NCI-H2196 (cell line): ENCODE data around the gene HTT.

ENCODE experiments used
- DNase-seq: peaks from one replicate; lab custom pipeline; 2025; ENCODE audit not compliant: unreplicated experiment; lab: John Stamatoyannopoulos, UW

HTT gene

DNA sequence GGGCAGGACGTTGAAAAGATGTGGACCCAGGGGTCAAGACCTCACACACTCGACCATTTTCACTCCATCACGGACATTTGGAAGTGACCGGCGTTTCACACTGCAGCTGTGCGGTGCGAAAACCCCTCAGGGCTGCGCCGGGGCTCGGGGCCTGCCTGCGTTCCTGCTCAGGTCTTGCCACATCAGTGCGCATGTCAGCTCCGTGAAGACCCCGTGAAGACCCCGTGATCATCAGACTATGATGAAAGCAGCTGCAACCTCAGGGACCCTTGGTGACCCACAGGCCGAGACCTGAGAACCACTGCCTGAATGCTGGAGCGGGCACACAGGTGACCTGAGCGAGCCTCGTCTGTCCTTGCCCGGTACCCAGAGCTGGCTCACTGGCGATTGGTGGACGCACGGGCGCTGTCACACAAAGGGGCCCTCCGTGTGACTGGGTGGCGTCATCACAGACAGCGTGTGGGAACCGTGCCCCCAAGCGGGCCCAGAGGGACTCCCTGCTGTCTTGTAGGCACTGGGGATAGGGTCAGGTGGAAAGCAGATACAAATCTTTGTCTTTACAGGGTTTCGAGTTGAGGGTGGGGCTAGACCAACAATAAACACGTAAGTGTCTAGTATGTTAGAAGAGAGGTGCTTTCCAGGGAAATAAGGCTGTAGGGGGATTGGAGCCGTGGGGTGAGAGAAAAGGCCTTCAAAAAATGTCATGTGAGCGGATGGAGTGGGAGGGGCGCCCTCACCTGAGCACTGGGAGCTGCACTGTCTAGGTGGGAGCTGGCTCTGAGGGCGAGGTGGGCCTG, 187.1 kb downstream of the HTT start:
- DNase-seq = no peak

DNA sequence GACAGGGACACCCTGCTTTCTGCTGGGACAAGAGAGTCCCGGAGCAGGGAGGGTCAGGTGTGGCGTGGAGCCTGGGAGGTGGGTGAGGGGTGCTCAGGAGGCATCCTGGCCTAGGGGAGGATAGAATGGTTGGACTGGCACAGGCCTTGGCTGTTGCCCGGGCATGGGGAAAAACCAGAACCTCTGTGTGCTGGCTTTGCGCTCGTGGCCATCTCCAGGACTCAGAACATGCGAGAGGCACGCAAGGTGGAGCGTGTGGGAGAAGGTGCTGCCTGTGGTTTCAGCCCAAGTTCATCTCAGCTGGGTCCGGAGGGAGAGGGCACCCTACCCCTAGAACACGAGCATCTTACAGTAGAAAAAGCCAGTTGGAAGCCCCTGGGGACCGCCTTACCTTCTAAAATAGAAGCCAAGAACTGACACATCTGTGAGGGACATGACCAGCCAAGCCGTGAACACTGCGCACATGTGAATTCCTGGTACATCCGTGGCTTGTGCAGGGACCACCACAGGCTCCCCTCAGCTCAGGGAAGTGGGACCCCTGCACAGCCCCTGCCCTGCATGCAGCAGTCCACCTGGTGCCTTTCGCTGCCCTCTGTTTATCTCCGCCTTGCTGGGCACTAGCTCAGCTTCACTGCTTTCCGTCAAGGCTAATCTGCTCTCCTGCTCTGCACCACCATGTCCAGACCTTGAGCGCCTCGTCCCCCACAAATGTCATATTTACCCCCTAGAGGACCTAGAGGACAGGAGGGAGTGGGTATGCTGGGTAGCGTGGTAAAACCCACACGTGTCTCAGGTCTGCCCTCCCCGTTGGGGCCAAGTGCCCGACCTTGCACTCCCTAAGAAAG, 187.9 kb downstream of the HTT start:
- DNase-seq = no peak

DNA sequence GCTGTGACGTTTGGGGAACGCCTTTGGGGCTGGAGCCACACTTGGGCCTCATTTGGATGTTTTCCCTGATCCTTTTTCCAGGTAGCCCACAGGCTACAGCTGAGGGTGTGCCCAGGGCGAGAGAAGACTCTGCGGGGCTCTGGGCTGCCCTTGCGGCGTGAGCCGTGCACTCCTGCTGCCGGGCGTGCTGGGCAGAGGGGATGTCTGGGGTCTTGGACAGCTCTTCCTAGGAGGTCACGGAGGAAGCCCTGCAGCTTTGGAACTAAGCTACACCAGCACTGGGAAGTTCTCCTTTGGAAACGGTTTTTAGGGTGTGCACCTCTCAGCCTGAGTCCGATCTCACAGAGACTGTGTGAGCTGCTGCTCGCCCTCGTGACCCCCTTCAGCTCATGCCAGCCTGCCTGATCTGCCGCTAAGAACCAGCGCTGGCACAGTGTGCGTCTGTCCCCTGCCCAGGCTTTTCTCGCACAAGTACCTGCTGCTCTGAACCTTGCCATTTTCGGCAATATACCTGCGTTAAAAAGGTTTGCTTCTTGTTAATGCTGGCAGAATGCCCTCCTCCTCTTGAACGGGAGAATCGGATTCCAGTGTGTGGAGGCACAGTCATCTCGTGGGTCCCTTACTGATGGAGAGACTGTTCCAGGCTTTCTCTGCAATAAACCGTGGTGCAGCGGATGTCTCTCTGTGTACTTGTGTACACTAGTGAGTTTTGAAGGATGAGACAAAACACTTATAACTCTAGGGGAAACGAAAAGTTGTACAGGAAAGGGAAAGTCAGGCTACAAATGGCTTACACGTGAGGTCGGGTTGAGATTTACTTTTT, 188.8 kb downstream of the HTT start:
- no peak for DNase-seq

DNA sequence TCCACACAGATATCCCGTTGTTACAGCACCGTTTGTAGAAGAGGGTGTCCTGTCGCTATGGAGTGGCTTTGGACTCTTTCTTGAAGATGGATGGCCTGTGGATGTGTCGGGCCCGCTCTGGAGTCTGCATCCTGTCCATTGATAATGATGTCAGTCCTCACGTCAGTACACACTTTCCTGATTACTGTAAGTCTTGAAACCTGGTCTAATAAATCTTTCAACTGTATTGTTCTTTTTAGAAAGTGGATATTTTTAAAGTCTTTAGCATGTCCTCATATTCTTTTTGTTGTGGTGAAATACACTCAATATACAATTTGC, 189.4 kb downstream of the HTT start:
- no peak for DNase-seq

DNA sequence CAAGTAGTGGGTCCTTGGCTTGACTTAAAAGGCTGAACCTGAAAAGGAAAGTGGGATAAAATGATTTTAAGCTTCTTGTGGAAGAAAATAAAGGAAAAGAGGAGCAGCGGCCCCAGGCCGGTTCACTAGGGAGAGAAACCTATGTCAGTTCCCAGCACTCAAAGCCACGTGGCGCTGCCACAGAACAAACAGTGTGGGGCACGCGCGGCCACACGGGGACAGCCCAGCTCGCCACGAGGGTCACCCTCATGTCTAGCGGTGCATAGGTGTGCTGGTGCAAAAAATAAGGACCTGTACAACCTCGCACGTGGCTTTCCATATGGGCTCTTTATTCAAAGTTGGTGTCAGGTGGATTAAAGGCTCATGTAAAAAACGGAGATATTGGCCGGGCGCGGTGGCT, 191.6 kb downstream of the HTT start:
- DNase-seq = no peak

DNA sequence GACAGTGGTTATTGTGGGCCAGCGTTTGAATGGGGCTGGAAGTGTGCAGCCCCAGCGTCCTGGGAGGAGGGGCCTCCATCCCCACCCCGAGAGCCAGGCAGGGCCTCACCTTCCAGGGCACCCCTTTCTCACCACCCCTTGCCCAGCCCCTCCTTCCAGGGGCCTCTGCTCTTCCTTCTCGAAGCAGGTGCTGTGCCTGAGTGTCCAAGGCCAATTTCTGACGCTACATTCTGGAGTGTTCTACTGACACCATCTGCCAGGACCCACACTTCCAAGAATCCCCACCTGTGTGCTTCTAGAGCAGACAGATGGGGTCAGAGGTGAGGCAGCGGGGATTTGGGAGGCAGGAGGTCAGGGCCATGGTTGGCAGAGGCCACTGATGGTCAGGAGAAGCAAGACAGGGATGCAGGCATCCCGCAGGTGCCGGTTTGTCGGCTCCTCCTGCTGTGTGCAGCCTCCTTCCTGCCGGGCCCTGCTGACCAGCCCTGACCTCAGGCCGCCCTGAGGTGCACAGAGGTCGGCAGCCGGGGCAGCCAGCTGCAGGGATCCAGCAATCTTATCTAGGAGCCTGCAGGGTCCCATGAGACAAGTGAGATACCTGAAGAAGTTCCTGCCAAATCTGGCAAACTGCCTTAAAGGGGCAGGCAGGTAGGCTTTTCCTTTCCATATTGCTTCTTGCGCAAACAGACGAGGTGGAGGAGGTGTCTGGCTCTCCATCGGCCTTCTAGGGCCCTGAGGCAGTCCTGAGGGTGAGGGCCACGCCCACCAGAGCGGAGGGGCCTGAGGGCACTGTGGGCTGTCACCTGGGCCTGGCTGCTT, 193.3 kb downstream of the HTT start:
- no peak for DNase-seq

DNA sequence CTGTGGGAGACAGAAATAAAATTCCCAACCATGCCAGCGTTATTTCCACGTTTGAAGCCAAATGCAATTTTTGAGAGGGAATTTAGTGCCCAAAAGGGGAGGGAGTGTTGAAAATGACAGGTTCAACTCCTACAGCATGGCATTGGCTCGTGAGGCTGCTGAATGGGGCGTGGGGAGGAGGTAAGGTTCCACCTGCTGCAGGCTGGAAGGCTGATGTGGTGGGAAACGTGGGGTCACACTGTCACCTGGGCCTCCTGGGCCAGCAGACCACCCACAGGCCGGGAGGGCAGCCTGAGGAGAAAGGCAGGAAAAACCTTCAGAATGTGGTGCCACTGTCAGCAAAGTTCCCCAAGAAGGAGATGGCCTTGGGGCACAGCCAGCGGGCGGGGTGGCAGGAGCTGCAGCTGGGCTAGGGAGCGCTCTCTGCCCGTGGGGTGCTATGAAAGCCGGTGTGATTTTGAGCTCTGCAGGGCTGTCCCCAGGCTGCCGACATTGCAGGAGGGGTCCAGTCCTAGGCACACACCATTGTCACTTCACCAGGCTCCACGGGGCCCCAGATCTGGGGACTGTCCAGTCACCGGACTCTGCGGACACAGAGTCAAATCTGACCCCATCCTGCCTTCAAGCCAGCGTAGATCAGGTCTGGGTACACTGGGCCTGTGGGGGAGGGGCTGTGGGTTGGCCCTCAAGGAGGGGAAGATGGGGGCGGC, 194.1 kb downstream of the HTT start:
- no peak for DNase-seq

DNA sequence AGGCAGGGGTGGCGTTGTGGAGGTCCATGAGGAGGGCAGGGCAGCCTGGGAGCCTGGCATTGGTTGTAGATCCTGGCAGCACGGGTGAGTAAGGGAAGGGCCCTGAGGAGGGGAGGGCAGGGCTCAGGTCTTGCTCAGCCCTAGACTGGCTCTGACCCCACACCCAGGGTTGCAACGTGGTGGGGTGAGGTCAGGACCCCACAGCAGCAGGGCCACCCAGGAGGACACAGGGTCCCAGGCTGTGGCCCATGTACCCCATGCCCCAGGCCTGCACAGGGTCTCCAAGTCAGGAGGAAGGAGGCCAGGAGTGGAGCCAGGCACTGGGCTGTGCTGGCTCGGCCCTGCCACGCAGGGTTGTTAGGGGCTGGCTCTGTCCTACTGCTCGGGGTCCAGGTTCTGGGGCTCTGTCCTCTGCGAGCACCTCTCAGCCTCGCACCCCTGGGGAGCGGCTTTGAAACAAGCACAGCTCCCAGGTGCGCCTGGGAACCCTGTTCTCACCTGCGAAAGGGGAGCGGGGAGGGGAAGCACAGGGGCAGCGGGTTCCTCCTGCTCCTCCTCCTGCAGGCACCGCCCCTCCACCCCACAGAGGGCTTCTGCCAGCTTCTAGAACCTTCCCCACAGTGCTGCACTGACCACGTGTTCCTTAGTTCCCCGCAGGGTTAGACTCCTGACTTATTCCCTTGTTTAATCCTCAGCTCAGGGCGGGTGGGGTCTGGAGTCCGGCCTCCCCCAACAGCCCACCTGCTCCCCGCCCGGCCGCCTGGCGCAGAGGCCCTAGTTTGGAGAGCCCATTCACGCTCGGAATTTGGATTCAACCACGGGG, 194.8 kb downstream of the HTT start:
- no peak for DNase-seq

DNA sequence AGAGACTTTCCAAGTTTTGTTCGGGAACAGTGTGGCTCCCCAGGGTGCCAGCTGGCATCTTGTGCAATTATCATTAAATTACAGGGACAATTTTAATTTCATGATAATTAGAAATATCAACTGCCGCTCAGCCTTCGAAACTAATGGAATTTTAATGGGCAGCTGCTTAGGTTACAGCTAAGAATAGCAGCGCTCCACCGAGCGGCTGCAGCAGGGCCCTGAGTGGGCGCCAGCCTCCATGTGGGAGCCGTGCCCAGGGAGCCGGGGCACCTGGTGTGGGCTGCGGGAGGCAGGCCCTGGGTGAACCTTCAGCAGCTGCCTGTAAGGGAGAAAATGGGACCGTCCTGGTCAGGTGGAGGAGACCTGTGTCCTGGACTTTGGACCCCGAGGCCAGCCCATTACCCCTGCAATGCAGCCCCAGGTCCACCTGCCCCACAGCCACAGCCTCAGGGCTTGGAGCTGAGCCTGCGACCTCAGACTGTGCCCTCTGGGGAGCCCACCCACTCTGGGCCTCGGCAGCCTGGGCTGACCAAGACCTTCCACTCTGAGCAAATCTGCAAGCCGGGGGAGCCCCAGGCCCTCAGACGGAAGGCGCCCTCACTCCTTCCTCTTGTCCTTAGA, 195.6 kb downstream of the HTT start:
- peak; percentile 11 for DNase-seq

DNA sequence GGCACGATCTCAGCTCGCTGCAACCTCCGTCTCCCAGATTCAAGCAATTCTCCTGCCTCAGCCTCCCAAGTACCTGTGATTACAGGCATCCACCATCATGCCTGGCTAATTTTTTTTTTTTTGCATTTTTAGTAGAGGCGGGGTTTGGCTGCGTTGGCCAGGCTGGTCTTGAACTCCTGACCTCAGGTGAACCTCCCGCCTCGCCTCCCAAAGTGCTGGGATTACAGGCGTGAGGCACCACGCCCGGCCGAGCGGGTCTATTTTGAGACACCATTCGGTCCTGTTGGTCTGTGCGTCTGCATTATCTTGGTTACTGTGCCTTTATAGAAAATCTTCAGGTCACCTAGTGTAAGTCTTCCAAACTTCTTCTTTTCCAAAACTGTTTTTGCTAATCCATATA, 196.7 kb downstream of the HTT start:
- no peak for DNase-seq

DNA sequence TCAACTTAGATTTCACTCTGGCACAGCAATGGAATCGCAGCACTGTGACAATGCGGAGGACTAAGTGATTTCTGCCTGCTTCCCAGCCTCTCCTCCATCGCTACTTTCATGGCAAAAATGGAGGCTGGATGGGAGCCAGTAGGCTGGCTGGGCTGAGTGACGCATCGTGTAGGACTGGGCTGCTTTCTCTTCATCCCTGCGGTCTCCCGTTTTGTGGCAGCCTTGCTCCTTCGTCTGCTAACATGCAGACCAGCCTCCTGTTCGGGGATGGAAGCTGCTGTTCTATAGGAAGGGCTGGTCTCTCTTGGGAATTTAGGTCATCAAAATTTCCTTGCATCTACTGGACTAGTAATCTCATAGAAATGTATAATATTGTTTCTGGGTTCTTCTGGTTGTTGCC, 202.5 kb downstream of the HTT start:
- no peak for DNase-seq

DNA sequence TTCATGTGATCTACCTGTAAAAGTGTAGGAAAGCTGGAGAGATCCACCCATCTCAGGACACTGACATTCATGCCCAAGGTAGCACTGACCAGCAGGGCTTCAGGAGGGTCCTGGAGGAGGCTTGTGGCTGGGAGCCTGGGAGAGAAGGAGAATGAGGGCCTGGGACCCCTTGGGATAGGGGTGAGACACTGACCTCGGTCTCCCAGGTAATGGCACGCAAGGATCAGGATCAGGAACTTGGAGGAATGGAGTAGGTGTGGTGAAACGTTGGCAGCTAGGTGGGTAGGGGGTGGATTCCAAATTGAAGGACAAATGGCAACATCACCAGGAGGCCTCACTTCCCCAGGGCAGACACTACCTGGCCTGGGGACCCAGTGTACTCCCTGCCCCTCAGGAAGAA, 206.0 kb downstream of the HTT start:
- no peak for DNase-seq

DNA sequence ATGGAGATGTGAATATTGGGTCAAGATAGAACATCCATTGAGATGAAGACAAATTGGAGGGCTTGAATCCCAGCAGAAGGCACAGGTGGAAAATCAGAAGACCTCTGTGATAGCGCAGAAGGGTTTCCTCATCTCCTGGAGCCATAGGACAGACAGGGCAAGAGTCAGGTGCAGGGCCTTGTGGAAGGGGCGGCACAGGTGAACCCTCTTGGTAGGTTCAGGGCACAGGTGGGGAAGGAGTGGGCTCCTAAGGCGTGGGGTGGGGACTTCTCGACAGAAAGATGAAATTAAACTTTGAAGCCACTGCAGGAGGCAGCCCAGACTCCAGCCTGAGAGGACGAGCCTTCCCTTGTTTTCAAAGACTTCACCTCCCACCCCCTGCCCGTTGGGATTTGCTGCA, 209.0 kb downstream of the HTT start:
- no peak for DNase-seq

DNA sequence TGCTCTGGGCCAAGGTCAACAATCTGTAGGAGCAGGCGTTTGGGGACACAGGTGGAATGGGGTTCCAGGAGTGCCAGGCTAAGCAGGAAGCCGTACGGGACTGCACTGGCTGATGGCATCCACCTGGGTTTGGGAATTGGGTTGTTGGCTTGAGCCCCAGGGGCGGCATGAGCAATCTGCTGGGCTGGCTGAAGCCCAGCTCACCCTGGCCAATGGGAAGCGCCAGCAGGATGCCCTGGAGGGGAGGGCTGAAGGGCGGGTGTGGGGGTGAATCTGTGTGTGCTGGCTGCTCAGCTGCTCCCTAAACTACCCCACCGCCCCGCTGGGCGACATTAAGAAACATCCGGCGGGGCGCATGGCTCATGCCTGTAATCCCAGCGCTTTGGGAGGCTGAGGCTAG, 209.4 kb downstream of the HTT start:
- no peak for DNase-seq

DNA sequence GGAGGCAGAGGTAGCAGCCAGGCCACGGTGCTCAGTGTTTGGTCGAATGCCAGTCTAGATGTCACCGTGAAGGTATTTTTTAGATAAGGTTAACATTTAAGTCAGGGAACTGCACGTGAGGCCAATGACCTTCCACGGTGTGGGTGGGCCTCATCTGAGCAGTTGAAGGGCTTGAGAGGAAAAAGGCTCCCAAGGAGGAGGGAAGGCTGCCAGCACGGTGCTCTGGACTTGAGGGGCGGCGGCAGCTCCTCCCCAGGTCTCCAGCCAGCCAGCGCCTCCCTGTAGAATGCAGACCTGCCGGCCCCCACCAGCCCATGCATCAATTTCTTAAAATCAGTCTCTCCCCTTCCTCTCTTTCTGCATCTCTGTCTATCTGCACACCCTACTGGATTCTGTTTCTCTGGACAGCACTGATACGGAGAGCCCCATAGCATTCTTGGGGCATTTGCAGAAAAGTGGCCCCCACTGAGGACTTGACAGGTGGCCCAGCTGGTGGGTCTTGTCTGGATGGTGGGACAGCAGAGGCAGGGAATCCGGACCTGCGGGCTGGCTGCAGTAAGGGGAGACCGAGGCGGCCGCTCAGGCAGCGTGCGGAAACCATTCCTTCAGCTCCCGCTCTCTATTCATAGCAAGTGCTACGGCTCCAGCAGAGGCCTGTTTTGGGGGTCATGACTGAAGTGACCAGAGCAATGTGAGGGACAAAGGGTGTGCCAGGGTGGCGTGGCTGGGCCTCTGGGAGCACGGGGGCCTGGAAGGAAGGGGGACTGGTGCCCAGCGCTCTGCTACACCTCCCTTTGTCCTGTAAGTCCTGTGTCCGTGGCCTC, 210.5 kb downstream of the HTT start:
- DNase-seq = no peak

DNA sequence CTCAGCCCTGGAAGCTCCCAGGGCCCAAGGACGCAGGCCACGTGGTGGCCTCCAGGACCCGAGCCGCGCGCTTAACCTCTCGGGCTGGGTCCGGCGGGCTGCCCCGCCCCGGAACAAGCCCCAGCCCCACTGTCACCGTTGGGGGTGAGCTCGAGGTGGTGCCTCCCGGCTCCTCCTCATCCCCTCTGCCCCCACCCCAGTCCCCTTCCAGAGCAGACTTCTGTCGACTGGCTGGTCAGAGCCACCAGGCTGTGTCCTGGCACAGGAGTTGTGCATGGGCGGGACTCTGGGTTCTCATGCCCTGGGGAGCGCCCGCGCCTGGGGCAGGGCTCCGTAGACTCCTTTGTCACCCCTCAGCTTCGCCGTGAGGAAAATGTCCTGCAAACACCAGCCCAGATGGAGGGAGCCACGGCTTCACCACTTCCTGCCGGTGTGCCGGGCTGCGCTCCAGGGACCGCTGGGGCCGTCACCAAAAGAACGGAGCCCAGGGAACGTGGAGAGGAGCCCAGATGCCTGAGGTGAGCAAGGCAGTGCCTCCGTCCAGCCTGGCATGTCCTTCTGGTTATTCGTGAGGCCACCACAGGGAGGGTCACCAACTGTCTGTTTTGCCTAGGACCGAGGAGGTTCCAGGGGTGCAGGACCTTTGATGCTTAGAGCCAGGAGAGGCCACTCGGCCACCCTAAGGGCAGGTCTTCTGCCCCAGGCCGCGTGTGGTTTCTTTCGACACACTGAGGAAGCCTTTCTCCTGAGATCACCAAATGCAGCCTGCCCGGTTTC, 211.3 kb downstream of the HTT start:
- DNase-seq = no peak
